Osteocyte (in vitro differentiated cells): ENCODE measurements around the gene CDC14A. TPM values are rescaled to one million over a fixed set of nuclear protein-coding genes. Genes with fewer than 3 reads are reported as not detected.

Experiments
- DNase-seq: peaks from one replicate; pipeline ENCODE4 v3.0.0; 2021; ENCODE audit warnings: mixed read lengths; ENCODE audit not compliant: unreplicated experiment; ENCODE audit errors: extremely low spot score
- H3K27ac Mint-ChIP-seq: one replicate; pipeline ENCODE4 v1.8.0; 2021; ENCODE audit warnings: mild to moderate bottlenecking, mixed read lengths; ENCODE audit not compliant: unreplicated experiment
- H3K27me3 Mint-ChIP-seq: one replicate; pipeline ENCODE4 v1.8.0; 2021; ENCODE audit warnings: mixed read lengths; ENCODE audit not compliant: unreplicated experiment
- H3K36me3 Mint-ChIP-seq: one replicate; pipeline ENCODE4 v1.8.0; 2021; ENCODE audit warnings: mixed read lengths; ENCODE audit not compliant: unreplicated experiment
- H3K4me1 Mint-ChIP-seq: one replicate; pipeline ENCODE4 v1.8.0; 2021; ENCODE audit warnings: mixed read lengths; ENCODE audit not compliant: unreplicated experiment
- H3K4me3 Mint-ChIP-seq: one replicate; pipeline ENCODE4 v1.8.0; 2021; ENCODE audit warnings: mild to moderate bottlenecking, moderate library complexity, mixed read lengths; ENCODE audit not compliant: unreplicated experiment
- H3K9me3 Mint-ChIP-seq: one replicate; pipeline ENCODE4 v1.8.0; 2021; ENCODE audit warnings: mixed read lengths; ENCODE audit not compliant: unreplicated experiment
- total RNA-seq: library from RNA; stranded (reverse); gene quantifications from 2 replicates; pipeline ENCODE4 v1.2.1, GENCODE V29; 2021
- TF ChIP-seq, protein P1 (sequence below): fragments of 200-600 bp; sonication (generic); IDR thresholded peaks from 2 replicates; pipeline ENCODE4 v1.5.0; 2021; ENCODE audit warnings: antibody characterized with exemption, mild to moderate bottlenecking, moderate library complexity

The CDC14A gene
- total RNA-seq, 1 donor from 2014 or later: 2.8 TPM

DNA sequence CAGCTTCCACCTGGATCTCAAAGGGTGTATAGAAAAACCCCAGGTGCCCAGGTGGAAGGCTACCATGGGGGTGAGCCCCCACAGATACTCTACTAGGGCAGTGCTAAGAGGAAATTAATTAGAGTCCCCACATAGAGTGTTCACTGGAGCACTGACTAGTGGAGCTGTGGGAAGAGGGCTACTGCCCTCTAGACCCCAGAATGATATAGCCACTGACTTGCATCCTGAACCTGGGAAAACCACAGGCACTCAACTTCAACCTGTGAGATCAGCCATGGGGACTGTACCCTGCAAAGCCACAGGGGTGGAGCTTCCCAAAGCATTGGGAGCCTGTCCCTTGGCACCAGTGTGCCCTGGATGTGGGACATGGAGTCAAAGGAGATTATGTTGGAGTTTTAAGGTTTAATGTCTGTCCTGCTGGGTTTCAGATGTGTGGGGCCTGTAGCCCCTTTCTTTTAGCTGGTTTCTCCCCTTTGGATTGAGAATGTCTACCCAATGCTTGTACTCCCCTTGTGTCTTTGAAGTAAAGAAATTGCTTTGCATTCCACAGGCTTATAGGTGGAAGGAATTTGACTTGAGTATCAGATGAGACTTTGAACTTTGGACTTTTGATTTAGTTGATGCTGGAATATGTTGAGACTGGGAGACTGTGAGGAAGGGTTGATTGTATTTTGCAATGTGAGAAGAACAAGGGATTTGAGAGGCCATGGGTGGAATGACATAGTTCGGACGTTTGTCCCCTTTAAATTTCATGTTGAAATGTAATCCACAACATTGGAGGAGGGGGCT, 31.8 kb upstream of the CDC14A start:
- peaks cover 2% of the 10 kb centered on the region for H3K36me3 Mint-ChIP-seq
- no peak for DNase-seq
- H3K27ac Mint-ChIP-seq: no peak overlapping the region
- no peak overlapping the region for H3K4me3 Mint-ChIP-seq
- peaks cover 7% of the 10 kb centered on the region for H3K27me3 Mint-ChIP-seq
- TF ChIP-seq, protein P1, sequence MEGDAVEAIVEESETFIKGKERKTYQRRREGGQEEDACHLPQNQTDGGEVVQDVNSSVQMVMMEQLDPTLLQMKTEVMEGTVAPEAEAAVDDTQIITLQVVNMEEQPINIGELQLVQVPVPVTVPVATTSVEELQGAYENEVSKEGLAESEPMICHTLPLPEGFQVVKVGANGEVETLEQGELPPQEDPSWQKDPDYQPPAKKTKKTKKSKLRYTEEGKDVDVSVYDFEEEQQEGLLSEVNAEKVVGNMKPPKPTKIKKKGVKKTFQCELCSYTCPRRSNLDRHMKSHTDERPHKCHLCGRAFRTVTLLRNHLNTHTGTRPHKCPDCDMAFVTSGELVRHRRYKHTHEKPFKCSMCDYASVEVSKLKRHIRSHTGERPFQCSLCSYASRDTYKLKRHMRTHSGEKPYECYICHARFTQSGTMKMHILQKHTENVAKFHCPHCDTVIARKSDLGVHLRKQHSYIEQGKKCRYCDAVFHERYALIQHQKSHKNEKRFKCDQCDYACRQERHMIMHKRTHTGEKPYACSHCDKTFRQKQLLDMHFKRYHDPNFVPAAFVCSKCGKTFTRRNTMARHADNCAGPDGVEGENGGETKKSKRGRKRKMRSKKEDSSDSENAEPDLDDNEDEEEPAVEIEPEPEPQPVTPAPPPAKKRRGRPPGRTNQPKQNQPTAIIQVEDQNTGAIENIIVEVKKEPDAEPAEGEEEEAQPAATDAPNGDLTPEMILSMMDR: no peak
- peaks cover 10% of the 10 kb centered on the region for H3K9me3 Mint-ChIP-seq
- peaks cover 9% of the 10 kb centered on the region for H3K4me1 Mint-ChIP-seq

DNA sequence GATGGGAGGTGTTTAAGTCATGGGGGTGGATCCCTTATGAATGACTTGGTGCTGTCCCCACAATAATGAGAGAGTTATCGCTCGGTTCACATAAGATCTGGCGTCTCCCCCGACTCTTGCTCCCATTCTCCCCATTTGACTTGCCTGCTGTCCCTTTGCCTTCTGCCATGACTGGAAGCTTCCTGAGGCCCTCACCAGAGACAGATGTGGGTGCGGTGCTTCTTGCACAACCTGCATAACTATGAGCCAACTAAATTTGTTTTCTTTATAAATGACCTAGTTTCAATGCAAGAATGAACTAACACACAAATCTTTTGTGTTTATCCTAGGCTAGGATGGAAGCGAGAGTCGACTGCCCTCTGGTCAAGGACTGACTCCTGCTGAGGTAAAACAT, 31.2 kb upstream of the CDC14A start:
- Mint-ChIP-seq H3K9me3 (peaks cover 10% of the 10 kb centered on the region), H3K36me3 (peaks cover 2% of the 10 kb centered on the region), H3K4me1 (peaks cover 9% of the 10 kb centered on the region), H3K27ac (no peak overlapping the region), H3K4me3 (no peak overlapping the region), H3K27me3 (peaks cover 6% of the 10 kb centered on the region)
- DNase-seq: no peak
- TF ChIP-seq, protein P1: no peak

DNA sequence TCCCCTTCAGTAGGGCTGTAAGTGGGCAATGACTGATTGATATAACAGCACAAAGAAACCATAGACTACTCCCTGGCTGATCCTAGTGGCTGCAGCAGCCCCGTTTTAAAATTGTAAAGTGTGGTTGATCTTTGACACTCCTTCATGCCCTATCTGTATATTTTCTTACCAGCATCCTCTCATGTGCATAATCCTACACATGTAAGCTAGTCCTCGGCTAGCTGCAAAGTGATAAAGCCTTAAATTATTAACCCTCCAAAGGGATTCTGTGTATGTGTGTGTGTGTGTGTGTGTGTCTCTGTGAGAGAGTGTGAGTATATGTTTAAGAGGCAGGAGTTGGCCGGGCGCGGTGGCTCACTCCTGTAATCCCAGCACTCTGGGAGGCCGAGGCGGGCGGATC, 30.8 kb upstream of the CDC14A start:
- TF ChIP-seq, protein P1: no peak
- no peak for DNase-seq
- Mint-ChIP-seq H3K9me3 (peaks cover 10% of the 10 kb centered on the region), H3K27ac (no peak overlapping the region), H3K36me3 (peaks cover 2% of the 10 kb centered on the region), H3K4me3 (no peak overlapping the region), H3K27me3 (peaks cover 6% of the 10 kb centered on the region), H3K4me1 (peaks cover 9% of the 10 kb centered on the region)

- no peak for DNase-seq
- peaks cover 9% of the 10 kb centered on the region for H3K4me1 Mint-ChIP-seq
- H3K9me3 Mint-ChIP-seq: peaks cover 10% of the 10 kb centered on the region
- H3K27me3 Mint-ChIP-seq: peaks cover 8% of the 10 kb centered on the region
- TF ChIP-seq, protein P1: no peak
- H3K27ac Mint-ChIP-seq: peak overlapping the region; percentile 53
- no peak overlapping the region for H3K4me3 Mint-ChIP-seq
- H3K36me3 Mint-ChIP-seq: peaks cover 2% of the 10 kb centered on the region
Measured at GRCh38 chr1:100322436-100323211, 29.7 kb upstream of the CDC14A start.
